Sigmoid colon (tissue), 7 donors: ENCODE measurements around the gene MIB1. TPM values are rescaled to one million over a fixed set of nuclear protein-coding genes. Genes with fewer than 3 reads are reported as not detected.

Source experiments
- DNase-seq: peaks from one replicate; pipeline ENCODE4 v3.0.0-alpha.2; 2019
- H3K27ac ChIP-seq, 4 donors: fragments of 200-600 bp; sonication (generic); one replicate each; pipeline ENCODE4 v1.5.1; 2016 to 2019; ENCODE audit warnings: mild to moderate bottlenecking in 1 of 4
- H3K27me3 ChIP-seq, 3 donors: fragments of 200-600 bp; sonication (generic); one replicate each; pipeline ENCODE4 v1.5.1; 2019; ENCODE audit warnings: mild to moderate bottlenecking in 1 of 3
- H3K36me3 ChIP-seq, 4 donors: fragments of 200-600 bp; sonication (generic); one replicate each; pipeline ENCODE4 v1.5.1; 2016 to 2019
- H3K4me1 ChIP-seq, 4 donors: fragments of 200-600 bp; sonication (generic); one replicate each; pipeline ENCODE4 v1.5.1; 2017 to 2019
- H3K4me3 ChIP-seq, 4 donors: fragments of 200-600 bp; sonication (generic); one replicate each; pipeline ENCODE4 v1.5.1; 2017 to 2019; ENCODE audit warnings: mild to moderate bottlenecking in 2 of 4, moderate library complexity in 1 of 4
- H3K9me3 ChIP-seq, 4 donors: fragments of 200-600 bp in 3 of 4; sonication (generic) in 3 of 4; one replicate each; pipeline versions ENCODE4 v1.5.1 to v1.6.1; 2013 to 2019
- POLR2A ChIP-seq, 2 donors: fragments of 450-650 bp; IDR thresholded peaks; one replicate each; pipeline ENCODE4 v1.6.1; 2016; ENCODE audit warnings: antibody characterized with exemption in 2 of 2, mild to moderate bottlenecking in 2 of 2, moderate library complexity in 2 of 2
- WGBS, 2 donors: extraction: QIAGEN DNeasy Blood & Tissue Kit; methylation state at CpG; one replicate each; pipeline ENCODE4 v1.1.7; 2013; 5-methylcytosine and 5-hydroxymethylcytosine counted together
- intact Hi-C: fragments of 100-400 bp; cut with DNase I; formaldehyde crosslinking; loops from one replicate; pipeline ENCODE4 v1.15.1; 2023
- polyA plus RNA-seq, 3 donors: library from polyadenylated mRNA; stranded (reverse); fragments of 200-250 nt; gene quantifications; one replicate each; pipeline ENCODE4 v1.2.3, GENCODE V29; 2013
- small RNA-seq, 3 donors: library from RNA; depleted of rRNA; stranded (forward); fragments of <200 nt; gene quantifications; one replicate each; pipeline ENCODE3, GENCODE V24; 2016
- total RNA-seq, 4 donors: library from RNA; depleted of rRNA; stranded (reverse); fragments of >200 nt; gene quantifications; one replicate each; pipeline ENCODE4 v1.1.0, GENCODE V29; 2016
- TF ChIP-seq, protein P1 (sequence below), 4 experiments: fragments of 450-650 bp in 3 of 4; fragments of 200-600 bp in 1 of 4; IDR thresholded peaks; one replicate each; pipeline ENCODE4 v1.5.1; 2016 to 2019; ENCODE audit warnings: antibody characterized with exemption in 4 of 4, mild to moderate bottlenecking in 3 of 4, moderate library complexity in 2 of 4
- donor health status: healthy with polysubstance abuse.
- donor health status: Bipolar disorder and iron deficiency.
- donor health status: healthy.

The MIB1 gene
- total and polyA plus RNA-seq, 7 donors, result 4.2 to 45.7 (median 31.9) TPM

DNA sequence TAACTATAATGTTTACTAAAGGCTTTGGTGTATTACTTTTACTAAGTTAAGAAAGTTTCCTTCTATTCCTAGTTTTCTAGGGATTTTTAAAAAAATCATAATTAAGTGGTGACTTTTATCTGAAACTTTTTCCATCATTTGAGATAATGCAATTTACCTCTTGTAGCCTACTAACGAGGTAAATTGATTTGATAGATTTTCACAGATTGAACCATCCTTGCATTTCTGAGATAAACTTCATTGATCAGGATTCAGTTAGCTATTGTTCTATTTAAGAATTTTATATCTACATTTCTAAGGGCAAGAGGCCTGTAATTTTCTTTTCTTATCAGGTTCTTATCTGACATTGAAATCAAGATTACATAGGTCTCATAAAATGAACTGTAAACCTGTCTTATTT lies 178.1 kb downstream of the MIB1 start:
- Histone ChIP-seq H3K4me3 (no peak overlapping the region), H3K4me1 (no peaks in the 10 kb centered on the region), H3K36me3 (no peaks in the 10 kb centered on the region), H3K27ac (no peak overlapping the region), H3K9me3 (peaks cover 0 to 6% (median 2%) of the 10 kb centered on the region in 4 donors), H3K27me3 (no peaks in the 10 kb centered on the region)
- intact Hi-C loops, result loop anchor here (5.0 kb wide), 1 partner anchor 39 kb away; no protein-coding TSS in a partner anchor
- WGBS, 2 donors, result 20 to 72% methylated on average over 1 of the region's 1 CpG
- DNase-seq, result no peak
- TF ChIP-seq POLR2A (IDR thresholded peaks at IDR 0.05), result no peak
- TF ChIP-seq, protein P1, sequence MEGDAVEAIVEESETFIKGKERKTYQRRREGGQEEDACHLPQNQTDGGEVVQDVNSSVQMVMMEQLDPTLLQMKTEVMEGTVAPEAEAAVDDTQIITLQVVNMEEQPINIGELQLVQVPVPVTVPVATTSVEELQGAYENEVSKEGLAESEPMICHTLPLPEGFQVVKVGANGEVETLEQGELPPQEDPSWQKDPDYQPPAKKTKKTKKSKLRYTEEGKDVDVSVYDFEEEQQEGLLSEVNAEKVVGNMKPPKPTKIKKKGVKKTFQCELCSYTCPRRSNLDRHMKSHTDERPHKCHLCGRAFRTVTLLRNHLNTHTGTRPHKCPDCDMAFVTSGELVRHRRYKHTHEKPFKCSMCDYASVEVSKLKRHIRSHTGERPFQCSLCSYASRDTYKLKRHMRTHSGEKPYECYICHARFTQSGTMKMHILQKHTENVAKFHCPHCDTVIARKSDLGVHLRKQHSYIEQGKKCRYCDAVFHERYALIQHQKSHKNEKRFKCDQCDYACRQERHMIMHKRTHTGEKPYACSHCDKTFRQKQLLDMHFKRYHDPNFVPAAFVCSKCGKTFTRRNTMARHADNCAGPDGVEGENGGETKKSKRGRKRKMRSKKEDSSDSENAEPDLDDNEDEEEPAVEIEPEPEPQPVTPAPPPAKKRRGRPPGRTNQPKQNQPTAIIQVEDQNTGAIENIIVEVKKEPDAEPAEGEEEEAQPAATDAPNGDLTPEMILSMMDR (IDR thresholded peaks at IDR 0.05), result no peak

Small RNAs within 50 kb of the gene (small RNA-seq; reads per million reads assigned to genes)
- gene AC103987.3, result 0 reads per million in 3 donors
- 0 reads per million in 3 donors for gene RF00019
- gene RF00045, result 0 reads per million in 3 donors
- 0 reads per million in 3 donors for gene RF01241
- gene RN7SL233P, result 0 reads per million in 3 donors
- gene RNU6-1038P, result 0 reads per million in 3 donors

Other genes with a start within 250 kb of the MIB1 start
- gene ESCO1, start 140.1 kb upstream of the MIB1 start, total RNA-seq, result 10 to 100 TPM; 12.8 to 20.0 (median 18.9) TPM
- gene ESCO1, start 140.1 kb upstream of the MIB1 start, polyA plus RNA-seq, result 10 to 100 TPM in 2 of 3 donors, 1 to 10 TPM in 1; 9.9 to 11.3 (median 10.8) TPM
- gene SNRPD1, start 128.5 kb upstream of the MIB1 start, total RNA-seq, result 10 to 100 TPM in 1 of 4 donors, 1 to 10 TPM in 3; 5.2 to 10.3 (median 6.5) TPM
- 10 to 100 TPM; 16.2 to 34.1 (median 19.7) TPM for gene SNRPD1, start 128.5 kb upstream of the MIB1 start, polyA plus RNA-seq
- gene ABHD3, start 36.0 kb upstream of the MIB1 start, total RNA-seq, result 10 to 100 TPM in 2 of 4 donors, 1 to 10 TPM in 2; 7.2 to 11.7 (median 9.0) TPM
- gene ABHD3, start 36.0 kb upstream of the MIB1 start, polyA plus RNA-seq, result 10 to 100 TPM; 23.4 to 72.8 (median 37.2) TPM